ENCODE results near the gene MECR.

The MECR gene

DNA sequence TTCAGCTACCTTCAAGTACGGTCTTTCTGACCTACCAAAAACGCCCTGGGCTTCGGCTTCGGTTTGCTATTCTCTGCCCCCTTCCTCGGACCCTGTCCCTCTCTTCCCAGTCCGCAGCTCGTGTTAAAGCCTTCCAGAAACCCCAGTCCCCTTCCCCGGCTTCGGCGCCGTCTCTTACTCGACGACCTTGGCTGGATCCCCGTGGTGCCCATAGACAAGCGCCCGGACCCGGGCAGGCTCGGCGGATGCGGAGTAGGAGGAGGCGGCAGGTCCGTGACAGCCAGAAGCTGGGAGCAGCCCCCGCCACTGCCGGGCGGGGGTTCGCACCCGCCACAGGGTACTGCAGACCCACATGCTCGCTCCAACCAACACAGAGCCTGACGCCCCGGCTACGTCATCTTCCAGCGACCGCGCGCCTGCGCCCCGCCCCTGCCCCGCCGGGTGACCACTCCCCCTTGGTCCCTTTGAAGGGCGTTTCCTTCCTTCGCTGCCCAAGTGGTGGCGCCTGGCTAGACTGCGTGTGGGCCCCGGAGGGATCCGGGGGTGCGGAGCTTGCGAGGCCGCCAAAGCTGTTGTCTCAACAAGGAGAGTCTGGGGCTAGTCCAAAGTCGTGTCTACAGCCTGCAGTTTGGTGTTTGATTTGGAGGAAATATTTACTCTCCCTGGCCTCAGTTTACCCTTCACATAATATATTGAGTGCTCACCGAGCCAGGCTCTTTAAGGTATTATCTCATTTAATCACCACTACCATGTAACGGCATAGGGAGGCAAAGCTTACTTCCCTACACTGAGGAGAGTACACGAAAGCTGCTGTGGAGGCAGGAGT, at the start of gene MECR:
Gene MECR, minus strand, starts transcription at position 382 of the 826 bp plus-strand sequence. Its CDS starts 28 bp downstream, at position 354.
- Histone ChIP-seq H3K36me3 (ENCODE audit: control insufficient read depth, insufficient read depth, low read length) (no peaks in the 10 kb centered on the region), H3K27me3 (ENCODE audit: control insufficient read depth, insufficient read depth, low read length) (no peaks in the 10 kb centered on the region), H3K4me1 (ENCODE audit: control insufficient read depth, insufficient read depth, low read length) (peaks cover 13% of the 10 kb centered on the region), H3K27ac (ENCODE audit: low read depth, low read length) (peak within 1 kb of the TSS; percentile 57), H3K9ac (ENCODE audit: low read length) (peak within 1 kb of the TSS; percentile 85), H3K4me3 (ENCODE audit: low read length) (peak within 1 kb of the TSS; percentile 96)

GRCh38 chr1:29279951-29280391, 49.2 kb upstream of the MECR start:
- no peaks in the 10 kb centered on the region for H3K4me1 ChIP-seq (ENCODE audit: control insufficient read depth, insufficient read depth, low read length)
- no peaks in the 10 kb centered on the region for H3K27me3 ChIP-seq (ENCODE audit: control insufficient read depth, insufficient read depth, low read length)
- no peak overlapping the region for H3K4me3 ChIP-seq (ENCODE audit: low read length)
- no peaks in the 10 kb centered on the region for H3K36me3 ChIP-seq (ENCODE audit: control insufficient read depth, insufficient read depth, low read length)
- H3K27ac ChIP-seq (ENCODE audit: low read depth, low read length) = no peak overlapping the region
- no peak overlapping the region for H3K9ac ChIP-seq (ENCODE audit: low read length)

GRCh38 chr1:29279406-29279805, 48.7 kb upstream of the MECR start:
- Histone ChIP-seq H3K4me1 (ENCODE audit: control insufficient read depth, insufficient read depth, low read length) (no peaks in the 10 kb centered on the region), H3K9ac (ENCODE audit: low read length) (no peak overlapping the region), H3K36me3 (ENCODE audit: control insufficient read depth, insufficient read depth, low read length) (no peaks in the 10 kb centered on the region), H3K4me3 (ENCODE audit: low read length) (no peak overlapping the region), H3K27ac (ENCODE audit: low read depth, low read length) (no peak overlapping the region), H3K27me3 (ENCODE audit: control insufficient read depth, insufficient read depth, low read length) (no peaks in the 10 kb centered on the region)

DNA sequence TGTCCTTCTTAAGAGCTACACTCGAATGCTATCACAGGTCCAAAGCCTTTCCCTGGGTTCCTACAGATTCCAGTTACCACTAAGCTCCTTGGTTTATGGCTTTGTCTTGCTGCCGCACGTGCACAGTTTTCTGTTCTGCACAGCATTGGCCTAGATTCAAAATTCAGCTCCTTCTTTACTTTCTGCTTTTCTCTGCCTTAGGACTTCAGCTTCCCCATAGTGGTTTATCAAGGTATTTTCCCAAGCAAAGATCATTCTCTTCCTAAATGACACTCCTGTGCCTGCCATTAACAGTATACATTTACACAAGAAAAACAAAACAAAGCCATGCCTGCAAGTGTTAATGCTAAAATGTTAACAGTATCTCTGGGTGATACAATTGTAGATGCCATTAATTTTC, 47.4 kb upstream of the MECR start:
- Histone ChIP-seq H3K9ac (ENCODE audit: low read length) (no peak overlapping the region), H3K36me3 (ENCODE audit: control insufficient read depth, insufficient read depth, low read length) (no peaks in the 10 kb centered on the region), H3K4me1 (ENCODE audit: control insufficient read depth, insufficient read depth, low read length) (no peaks in the 10 kb centered on the region), H3K27me3 (ENCODE audit: control insufficient read depth, insufficient read depth, low read length) (no peaks in the 10 kb centered on the region), H3K27ac (ENCODE audit: low read depth, low read length) (no peak overlapping the region), H3K4me3 (ENCODE audit: low read length) (no peak overlapping the region)

DNA sequence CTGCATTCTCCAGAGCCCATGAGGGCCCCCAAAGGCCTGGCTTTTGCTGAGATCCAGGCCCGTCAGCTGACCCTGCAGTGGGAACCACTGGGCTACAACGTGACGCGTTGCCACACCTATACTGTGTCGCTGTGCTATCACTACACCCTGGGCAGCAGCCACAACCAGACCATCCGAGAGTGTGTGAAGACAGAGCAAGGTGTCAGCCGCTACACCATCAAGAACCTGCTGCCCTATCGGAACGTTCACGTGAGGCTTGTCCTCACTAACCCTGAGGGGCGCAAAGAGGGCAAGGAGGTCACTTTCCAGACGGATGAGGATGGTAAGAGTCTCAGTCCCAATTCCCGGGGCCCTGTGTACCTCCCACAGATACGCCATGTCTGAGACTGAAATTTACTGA, 44.7 kb upstream of the MECR start:
- no peak overlapping the region for H3K4me3 ChIP-seq (ENCODE audit: low read length)
- H3K9ac ChIP-seq (ENCODE audit: low read length) = no peak overlapping the region
- no peaks in the 10 kb centered on the region for H3K27me3 ChIP-seq (ENCODE audit: control insufficient read depth, insufficient read depth, low read length)
- H3K36me3 ChIP-seq (ENCODE audit: control insufficient read depth, insufficient read depth, low read length) = no peaks in the 10 kb centered on the region
- no peaks in the 10 kb centered on the region for H3K4me1 ChIP-seq (ENCODE audit: control insufficient read depth, insufficient read depth, low read length)
- no peak overlapping the region for H3K27ac ChIP-seq (ENCODE audit: low read depth, low read length)

- H3K27me3 ChIP-seq (ENCODE audit: control insufficient read depth, insufficient read depth, low read length) = no peaks in the 10 kb centered on the region
- H3K36me3 ChIP-seq (ENCODE audit: control insufficient read depth, insufficient read depth, low read length) = no peaks in the 10 kb centered on the region
- no peak overlapping the region for H3K27ac ChIP-seq (ENCODE audit: low read depth, low read length)
- no peaks in the 10 kb centered on the region for H3K4me1 ChIP-seq (ENCODE audit: control insufficient read depth, insufficient read depth, low read length)
- H3K4me3 ChIP-seq (ENCODE audit: low read length) = no peak overlapping the region
- no peak overlapping the region for H3K9ac ChIP-seq (ENCODE audit: low read length)
Measured at GRCh38 chr1:29272147-29272907, 41.6 kb upstream of the MECR start.

GRCh38 chr1:29271724-29272123, 41.0 kb upstream of the MECR start:
- Histone ChIP-seq H3K4me3 (ENCODE audit: low read length) (no peak overlapping the region), H3K4me1 (ENCODE audit: control insufficient read depth, insufficient read depth, low read length) (no peaks in the 10 kb centered on the region), H3K9ac (ENCODE audit: low read length) (no peak overlapping the region), H3K27me3 (ENCODE audit: control insufficient read depth, insufficient read depth, low read length) (no peaks in the 10 kb centered on the region), H3K36me3 (ENCODE audit: control insufficient read depth, insufficient read depth, low read length) (no peaks in the 10 kb centered on the region), H3K27ac (ENCODE audit: low read depth, low read length) (no peak overlapping the region)

DNA sequence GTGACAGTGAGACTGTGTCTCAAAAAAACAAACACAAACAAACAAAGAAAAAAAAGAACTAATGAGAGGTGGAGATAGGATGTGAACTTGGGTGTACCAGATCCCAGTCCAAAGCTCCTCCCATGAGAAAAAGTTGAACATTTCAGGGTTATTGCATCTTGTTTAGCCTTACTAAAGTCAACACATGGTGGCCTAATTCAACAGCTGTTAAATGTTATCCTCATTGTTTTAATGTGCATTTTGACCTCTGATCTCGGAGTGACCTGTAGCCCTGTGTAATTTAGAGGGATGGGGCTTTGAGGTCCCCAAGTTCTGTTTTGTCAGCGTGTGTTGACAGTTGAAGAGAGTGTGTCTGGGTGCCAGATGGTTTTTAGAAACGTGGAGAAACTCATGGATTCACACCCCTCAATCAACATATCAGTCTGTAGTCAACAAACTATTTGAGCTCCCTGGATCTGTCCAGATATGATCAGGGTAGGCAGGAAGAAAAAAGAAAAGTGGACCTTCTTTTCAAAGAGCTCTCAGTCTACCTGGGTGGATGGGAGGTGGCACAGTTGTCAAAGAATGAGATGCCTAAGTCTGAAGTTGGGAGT, 40.3 kb upstream of the MECR start:
- Histone ChIP-seq H3K4me3 (ENCODE audit: low read length) (no peak overlapping the region), H3K9ac (ENCODE audit: low read length) (no peak overlapping the region), H3K27ac (ENCODE audit: low read depth, low read length) (no peak overlapping the region), H3K27me3 (ENCODE audit: control insufficient read depth, insufficient read depth, low read length) (no peaks in the 10 kb centered on the region), H3K36me3 (ENCODE audit: control insufficient read depth, insufficient read depth, low read length) (no peaks in the 10 kb centered on the region), H3K4me1 (ENCODE audit: control insufficient read depth, insufficient read depth, low read length) (no peaks in the 10 kb centered on the region)

DNA sequence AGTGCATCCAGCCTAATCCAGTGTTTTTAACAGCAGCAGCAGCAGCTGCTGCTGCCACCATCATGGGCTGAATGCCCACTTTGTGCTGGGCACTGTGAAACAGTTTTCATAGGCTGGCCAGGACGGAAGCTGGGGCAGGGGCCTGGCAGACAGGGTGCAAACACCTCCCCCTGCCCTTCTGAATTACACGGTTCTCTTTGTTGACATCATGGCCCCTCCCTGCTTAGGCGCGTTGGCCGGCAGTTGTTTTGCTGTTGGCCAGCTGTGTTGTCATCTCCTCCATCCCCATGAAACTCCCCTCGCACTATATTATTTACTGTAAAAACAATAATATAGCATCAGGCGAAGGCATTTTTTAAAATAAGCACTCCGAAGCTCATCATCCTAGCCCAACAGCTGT, 38.6 kb upstream of the MECR start:
- Histone ChIP-seq H3K4me3 (ENCODE audit: low read length) (no peak overlapping the region), H3K27ac (ENCODE audit: low read depth, low read length) (no peak overlapping the region), H3K4me1 (ENCODE audit: control insufficient read depth, insufficient read depth, low read length) (no peaks in the 10 kb centered on the region), H3K9ac (ENCODE audit: low read length) (no peak overlapping the region), H3K27me3 (ENCODE audit: control insufficient read depth, insufficient read depth, low read length) (no peaks in the 10 kb centered on the region), H3K36me3 (ENCODE audit: control insufficient read depth, insufficient read depth, low read length) (no peaks in the 10 kb centered on the region)

GRCh38 chr1:29267321-29268070, 36.8 kb upstream of the MECR start:
- Histone ChIP-seq H3K4me3 (ENCODE audit: low read length) (no peak overlapping the region), H3K4me1 (ENCODE audit: control insufficient read depth, insufficient read depth, low read length) (no peaks in the 10 kb centered on the region), H3K27ac (ENCODE audit: low read depth, low read length) (no peak overlapping the region), H3K27me3 (ENCODE audit: control insufficient read depth, insufficient read depth, low read length) (no peaks in the 10 kb centered on the region), H3K36me3 (ENCODE audit: control insufficient read depth, insufficient read depth, low read length) (no peaks in the 10 kb centered on the region), H3K9ac (ENCODE audit: low read length) (no peak overlapping the region)

GRCh38 chr1:29266912-29267311, 36.2 kb upstream of the MECR start:
- Histone ChIP-seq H3K9ac (ENCODE audit: low read length) (no peak overlapping the region), H3K4me3 (ENCODE audit: low read length) (no peak overlapping the region), H3K36me3 (ENCODE audit: control insufficient read depth, insufficient read depth, low read length) (no peaks in the 10 kb centered on the region), H3K4me1 (ENCODE audit: control insufficient read depth, insufficient read depth, low read length) (no peaks in the 10 kb centered on the region), H3K27ac (ENCODE audit: low read depth, low read length) (no peak overlapping the region), H3K27me3 (ENCODE audit: control insufficient read depth, insufficient read depth, low read length) (no peaks in the 10 kb centered on the region)

GRCh38 chr1:29264773-29265389, 34.1 kb upstream of the MECR start:
- H3K36me3 ChIP-seq (ENCODE audit: control insufficient read depth, insufficient read depth, low read length) = no peaks in the 10 kb centered on the region
- H3K27ac ChIP-seq (ENCODE audit: low read depth, low read length) = no peak overlapping the region
- no peaks in the 10 kb centered on the region for H3K4me1 ChIP-seq (ENCODE audit: control insufficient read depth, insufficient read depth, low read length)
- no peak overlapping the region for H3K9ac ChIP-seq (ENCODE audit: low read length)
- H3K27me3 ChIP-seq (ENCODE audit: control insufficient read depth, insufficient read depth, low read length) = no peaks in the 10 kb centered on the region
- no peak overlapping the region for H3K4me3 ChIP-seq (ENCODE audit: low read length)

Data from rectal smooth muscle tissue (tissue), 1 donor.